HG03064 (cell line): ENCODE results near the gene FPR3.
"Not testable (repeated sequence)": the region's sequence is repeated elsewhere in the genome, so short reads cannot be mapped to it uniquely, and the experiment has no call there.

Experiments used
- ATAC-seq: cut with Tn5 transposase; IDR thresholded peaks from one replicate; pipeline ENCODE4 v1.9.1; 2021; ENCODE audit warnings: low read depth; ENCODE audit not compliant: unreplicated experiment

The FPR3 gene

GRCh38 chr19:51805396-51805795 lies 10.4 kb downstream of the FPR3 start:
- ATAC-seq: not testable (repeated sequence)

- not testable (repeated sequence) for ATAC-seq
These were observed 11.6 kb downstream of the FPR3 start for GRCh38 chr19:51806571-51806970.

- no peak for ATAC-seq
These were observed 12.2 kb downstream of the FPR3 start for GRCh38 chr19:51807111-51807701.

- no peak for ATAC-seq
These were observed 13.0 kb downstream of the FPR3 start for GRCh38 chr19:51807925-51808324.

GRCh38 chr19:51808333-51808986 lies 13.5 kb downstream of the FPR3 start:
- ATAC-seq: no peak

- no peak for ATAC-seq
These were observed 14.8 kb downstream of the FPR3 start for GRCh38 chr19:51809787-51810186.

- ATAC-seq: no peak
These were observed 15.3 kb downstream of the FPR3 start for GRCh38 chr19:51810223-51810622.

GRCh38 chr19:51811344-51811743 lies 16.4 kb downstream of the FPR3 start:
- ATAC-seq: no peak

GRCh38 chr19:51815043-51815442 lies 20.1 kb downstream of the FPR3 start:
- no peak for ATAC-seq

- ATAC-seq: no peak
These were observed 21.8 kb downstream of the FPR3 start for GRCh38 chr19:51816711-51817110.

GRCh38 chr19:51820011-51820410 lies 25.1 kb downstream of the FPR3 start:
- ATAC-seq: no peak

- ATAC-seq: no peak
These were observed 26.0 kb downstream of the FPR3 start for GRCh38 chr19:51820831-51821446.

- no peak for ATAC-seq
These were observed 26.5 kb downstream of the FPR3 start for GRCh38 chr19:51821456-51821855.

GRCh38 chr19:51821921-51822320 lies 27.0 kb downstream of the FPR3 start:
- no peak for ATAC-seq

- no peak for ATAC-seq
These were observed 27.4 kb downstream of the FPR3 start for GRCh38 chr19:51822325-51822724.

- no peak for ATAC-seq
These were observed 28.0 kb downstream of the FPR3 start for GRCh38 chr19:51822946-51823345.

- ATAC-seq: no peak
These were observed 29.5 kb downstream of the FPR3 start for GRCh38 chr19:51824281-51825005.

- ATAC-seq: no peak
These were observed 35.3 kb downstream of the FPR3 start for GRCh38 chr19:51830274-51830673.

- ATAC-seq: no peak
These were observed 42.2 kb downstream of the FPR3 start for GRCh38 chr19:51837145-51837544.

GRCh38 chr19:51861870-51862622 lies 67.1 kb downstream of the FPR3 start:
- ATAC-seq: no peak

- no peak for ATAC-seq
These were observed 78.1 kb downstream of the FPR3 start for GRCh38 chr19:51873097-51873496.
